Mucosa of stomach (tissue), 1 donor: Measurements from ENCODE around the gene CCNQ.

Source experiments
- H3K27me3 ChIP-seq: one replicate; pipeline ENCODE4 v1.7.0; 2013; ENCODE audit warnings: mild to moderate bottlenecking, low read length; ENCODE audit not compliant: control insufficient read depth, insufficient read depth
- H3K36me3 ChIP-seq: one replicate; pipeline ENCODE4 v1.7.0; 2013; ENCODE audit warnings: low read length; ENCODE audit not compliant: control insufficient read depth, insufficient read depth
- H3K4me1 ChIP-seq: one replicate; pipeline ENCODE4 v1.7.0; 2013; ENCODE audit warnings: mild to moderate bottlenecking, low read length; ENCODE audit not compliant: control insufficient read depth, insufficient read depth
- H3K4me3 ChIP-seq: one replicate; pipeline ENCODE4 v1.7.0; 2013; ENCODE audit warnings: low read length
- H3K9ac ChIP-seq: one replicate; pipeline ENCODE4 v1.7.0; 2013; ENCODE audit warnings: mild to moderate bottlenecking, low read length, moderate library complexity
- H3K9me3 ChIP-seq: one replicate; pipeline ENCODE4 v1.7.0; 2013; ENCODE audit warnings: mild to moderate bottlenecking, low read length, moderate library complexity; ENCODE audit not compliant: control insufficient read depth
- donor health status: Pancreatic carcinoma.

Gene CCNQ

GRCh38 chrX:153634236-153634635 lies 35.3 kb upstream of the CCNQ start:
- peaks cover 4% of the 10 kb centered on the region for H3K27me3 ChIP-seq
- no peaks in the 10 kb centered on the region for H3K4me1 ChIP-seq
- H3K36me3 ChIP-seq = no peaks in the 10 kb centered on the region
- H3K4me3 ChIP-seq = no peak overlapping the region
- no peak overlapping the region for H3K9ac ChIP-seq
- H3K9me3 ChIP-seq = no peaks in the 10 kb centered on the region

DNA sequence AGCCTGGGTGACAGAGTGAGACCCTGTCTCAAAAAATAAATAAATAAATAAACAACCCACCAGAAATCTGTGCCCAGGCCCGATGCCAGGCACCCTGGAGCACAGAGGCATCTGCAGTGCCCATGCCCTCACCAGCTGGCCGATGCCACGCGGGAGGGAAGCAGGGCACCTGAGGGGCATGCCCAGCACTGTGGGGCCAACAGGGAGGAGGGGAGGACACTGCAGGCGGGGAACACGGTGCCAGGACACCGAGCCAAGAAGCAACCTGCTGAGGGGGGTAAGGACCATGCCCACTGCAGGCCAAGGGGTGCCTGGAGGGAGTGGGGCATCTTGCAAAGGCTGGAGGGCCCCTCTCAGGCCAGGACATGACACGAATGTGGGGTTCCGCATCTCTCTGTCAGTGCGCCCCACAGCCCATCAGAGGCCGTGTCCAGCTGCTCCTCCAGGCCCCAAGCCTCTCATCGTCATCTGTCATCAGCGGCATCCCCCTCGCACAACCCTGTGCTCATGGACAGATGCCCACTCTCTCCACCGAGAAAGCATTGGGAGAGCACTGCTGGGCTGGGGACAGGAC lies 34.8 kb upstream of the CCNQ start:
- H3K9ac ChIP-seq = no peak overlapping the region
- no peak overlapping the region for H3K4me3 ChIP-seq
- H3K4me1 ChIP-seq = no peaks in the 10 kb centered on the region
- no peaks in the 10 kb centered on the region for H3K36me3 ChIP-seq
- peaks cover 4% of the 10 kb centered on the region for H3K27me3 ChIP-seq
- no peaks in the 10 kb centered on the region for H3K9me3 ChIP-seq

- H3K9ac ChIP-seq = no peak overlapping the region
- H3K4me1 ChIP-seq = no peaks in the 10 kb centered on the region
- no peaks in the 10 kb centered on the region for H3K9me3 ChIP-seq
- H3K4me3 ChIP-seq = no peak overlapping the region
- no peaks in the 10 kb centered on the region for H3K36me3 ChIP-seq
- H3K27me3 ChIP-seq = peaks cover 4% of the 10 kb centered on the region
Observed at GRCh38 chrX:153633048-153633447, 34.1 kb upstream of the CCNQ start.

- Histone ChIP-seq H3K36me3 (no peaks in the 10 kb centered on the region), H3K27me3 (peaks cover 4% of the 10 kb centered on the region)
Observed at GRCh38 chrX:153632595-153632946, 33.6 kb upstream of the CCNQ start.

GRCh38 chrX:153631907-153632594 lies 33.1 kb upstream of the CCNQ start:
- Histone ChIP-seq H3K27me3 (peaks cover 4% of the 10 kb centered on the region), H3K9ac (no peak overlapping the region), H3K4me1 (no peaks in the 10 kb centered on the region), H3K36me3 (no peaks in the 10 kb centered on the region), H3K4me3 (no peak overlapping the region), H3K9me3 (no peaks in the 10 kb centered on the region)

More at GRCh38 chrX:153632595-153632946, 33.6 kb upstream of the CCNQ start:
- Histone ChIP-seq H3K4me3 (no peak overlapping the region), H3K9ac (no peak overlapping the region), H3K4me1 (no peaks in the 10 kb centered on the region), H3K9me3 (no peaks in the 10 kb centered on the region)

GRCh38 chrX:153631346-153631745 lies 32.4 kb upstream of the CCNQ start:
- Histone ChIP-seq H3K4me3 (no peak overlapping the region), H3K9ac (no peak overlapping the region), H3K4me1 (no peaks in the 10 kb centered on the region), H3K9me3 (no peaks in the 10 kb centered on the region), H3K27me3 (peaks cover 4% of the 10 kb centered on the region), H3K36me3 (no peaks in the 10 kb centered on the region)

- no peaks in the 10 kb centered on the region for H3K9me3 ChIP-seq
- no peaks in the 10 kb centered on the region for H3K27me3 ChIP-seq
- no peak overlapping the region for H3K4me3 ChIP-seq
- no peaks in the 10 kb centered on the region for H3K4me1 ChIP-seq
- no peak overlapping the region for H3K9ac ChIP-seq
- no peaks in the 10 kb centered on the region for H3K36me3 ChIP-seq
Observed at GRCh38 chrX:153628665-153629064, 29.7 kb upstream of the CCNQ start.

GRCh38 chrX:153628129-153628528 lies 29.2 kb upstream of the CCNQ start:
- no peak overlapping the region for H3K9ac ChIP-seq
- H3K9me3 ChIP-seq = no peaks in the 10 kb centered on the region
- no peaks in the 10 kb centered on the region for H3K27me3 ChIP-seq
- no peak overlapping the region for H3K4me3 ChIP-seq
- H3K4me1 ChIP-seq = no peaks in the 10 kb centered on the region
- H3K36me3 ChIP-seq = no peaks in the 10 kb centered on the region

GRCh38 chrX:153627675-153628111 lies 28.8 kb upstream of the CCNQ start:
- Histone ChIP-seq H3K27me3 (no peaks in the 10 kb centered on the region), H3K36me3 (no peaks in the 10 kb centered on the region), H3K9ac (no peak overlapping the region), H3K9me3 (no peaks in the 10 kb centered on the region), H3K4me1 (no peaks in the 10 kb centered on the region), H3K4me3 (no peak overlapping the region)

- H3K9me3 ChIP-seq = no peaks in the 10 kb centered on the region
- no peaks in the 10 kb centered on the region for H3K27me3 ChIP-seq
- H3K9ac ChIP-seq = no peak overlapping the region
- no peak overlapping the region for H3K4me3 ChIP-seq
- no peaks in the 10 kb centered on the region for H3K36me3 ChIP-seq
- no peaks in the 10 kb centered on the region for H3K4me1 ChIP-seq
Observed at GRCh38 chrX:153626863-153627674, 28.1 kb upstream of the CCNQ start.

DNA sequence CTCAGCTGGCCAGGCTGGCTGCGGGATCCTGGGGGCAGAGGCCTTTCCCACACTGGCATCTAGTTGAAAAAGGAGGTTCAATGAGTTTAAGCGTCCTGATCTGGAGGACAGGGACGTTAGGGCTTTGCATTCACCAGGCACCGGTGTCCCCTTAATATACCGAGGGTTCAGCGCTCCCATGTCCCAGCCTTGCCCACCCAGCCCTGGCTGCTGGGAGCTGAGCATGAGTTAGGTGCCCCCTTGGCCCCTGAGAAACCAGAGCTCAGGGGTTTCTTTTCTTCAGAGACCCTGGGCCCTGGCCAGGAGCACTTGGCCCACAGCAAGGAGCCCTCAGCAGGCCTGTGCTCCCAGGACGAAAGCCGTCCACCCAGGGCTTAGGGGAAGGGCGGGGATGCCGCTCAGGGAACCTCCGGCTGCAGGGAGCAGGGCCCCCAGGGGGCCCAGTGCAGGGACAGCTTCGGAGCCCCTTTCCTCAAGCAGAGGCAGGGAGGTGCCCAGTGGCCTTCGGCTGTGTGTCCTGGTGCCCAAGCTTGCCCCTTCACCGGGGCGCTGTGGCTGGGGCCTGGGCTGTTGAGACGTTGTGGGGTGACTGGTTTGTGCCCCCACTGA lies 27.2 kb upstream of the CCNQ start:
- H3K27me3 ChIP-seq = no peaks in the 10 kb centered on the region
- no peaks in the 10 kb centered on the region for H3K4me1 ChIP-seq
- no peaks in the 10 kb centered on the region for H3K36me3 ChIP-seq
- no peak overlapping the region for H3K9ac ChIP-seq
- H3K4me3 ChIP-seq = no peak overlapping the region
- no peaks in the 10 kb centered on the region for H3K9me3 ChIP-seq
